GM23248 (cell line): ENCODE measurements around the gene GRIN1.

Experiments
- EZH2 ChIP-seq: fragments of 200-600 bp; sonication (generic); IDR thresholded peaks from 2 replicates; pipeline ENCODE4 v1.6.1; 2018; ENCODE audit warnings: antibody characterized with exemption, mild to moderate bottlenecking; ENCODE audit not compliant: insufficient read depth, poor library complexity, severe bottlenecking
- EZH2phosphoT487 ChIP-seq: fragments of 200-600 bp; sonication (generic); IDR thresholded peaks from 2 replicates; pipeline ENCODE4 v1.6.1; 2018; ENCODE audit warnings: antibody characterized with exemption, moderate library complexity, mild to moderate bottlenecking, low read depth; ENCODE audit not compliant: insufficient read depth

DNA sequence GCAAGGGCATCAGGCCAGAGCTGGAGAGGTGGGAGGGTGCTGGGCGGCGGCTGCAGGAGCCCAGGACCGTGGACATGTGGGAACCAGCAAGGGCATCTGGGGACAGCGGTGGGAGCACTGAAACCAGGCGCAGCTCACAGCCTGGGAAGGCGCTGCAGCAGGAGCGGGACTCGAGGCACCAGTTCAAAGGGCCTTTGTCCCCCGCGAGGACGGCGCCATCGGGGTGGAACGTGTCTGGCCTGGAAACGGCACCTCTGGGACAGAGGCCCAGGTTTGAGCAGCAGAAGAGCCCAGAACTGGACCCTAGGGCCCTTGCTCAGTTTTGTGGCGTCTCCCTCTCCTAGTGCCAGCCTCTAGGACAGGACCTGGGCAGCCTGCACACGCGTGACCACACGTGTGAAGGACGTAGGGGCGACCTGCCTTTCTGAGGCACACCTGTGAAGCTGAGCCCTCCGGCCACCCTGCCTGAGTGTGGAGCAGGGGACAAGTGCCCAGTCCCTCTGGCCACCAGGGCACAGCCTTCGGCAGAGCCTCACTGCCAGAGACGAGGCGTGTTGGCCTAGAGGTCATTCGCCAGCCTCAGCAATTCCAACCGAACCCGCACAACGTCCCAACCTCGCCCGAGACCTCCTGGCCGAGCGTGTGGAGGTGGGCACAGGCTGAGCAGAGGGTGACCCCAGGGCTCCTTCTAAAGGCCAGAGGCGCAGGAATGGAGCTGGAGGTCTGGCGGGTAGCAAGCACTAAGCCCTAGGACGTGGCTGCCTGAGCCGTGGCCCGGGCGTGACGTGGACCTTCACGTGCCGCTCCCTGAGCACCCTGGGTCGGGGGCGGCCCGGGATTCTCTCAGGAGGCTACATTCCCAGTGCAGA, 35.1 kb downstream of the GRIN1 start:
- TF ChIP-seq EZH2 = no peak
- no peak for TF ChIP-seq EZH2phosphoT487
